ACC112 (cell line): ENCODE measurements around the gene ALG10B.
A peak's percentile ranks its signal among the peaks of the same experiment; 100 is the strongest.
"Not testable (repeated sequence)": the region's sequence is repeated elsewhere in the genome, so short reads cannot be mapped to it uniquely, and the experiment has no call there.

ENCODE experiments used
- H2AFZ ChIP-seq: fragments of 200-600 bp; sonication (generic); one replicate; pipeline ENCODE4 v1.6.0; 2017; ENCODE audit warnings: antibody characterized with exemption, low read length; ENCODE audit not compliant: unreplicated experiment
- H3K27ac ChIP-seq: fragments of 200-600 bp; sonication (generic); 2 replicates; pipeline ENCODE4 v1.5.1; 2014; ENCODE audit warnings: low read depth, mild to moderate bottlenecking, antibody characterized with exemption, low read length, moderate library complexity
- H3K27me3 ChIP-seq: fragments of 200-600 bp; sonication (generic); 2 replicates; pipeline ENCODE4 v1.6.1; 2014; ENCODE audit warnings: mild to moderate bottlenecking, antibody characterized with exemption, low read length, moderate library complexity, mixed read lengths; ENCODE audit not compliant: insufficient read depth
- H3K36me3 ChIP-seq: fragments of 200-600 bp; sonication (generic); 2 replicates; pipeline ENCODE4 v1.6.1; 2016; ENCODE audit warnings: mild to moderate bottlenecking, antibody characterized with exemption, low read length, moderate library complexity, mixed read lengths; ENCODE audit not compliant: insufficient read depth
- H3K4me1 ChIP-seq: fragments of 200-600 bp; sonication (generic); one replicate; pipeline ENCODE4 v1.6.1; 2016; ENCODE audit warnings: low read length, mixed read lengths; ENCODE audit not compliant: insufficient read depth, unreplicated experiment, control insufficient read depth
- H3K4me3 ChIP-seq: fragments of 200-600 bp; sonication (generic); 2 replicates; pipeline ENCODE4 v1.5.1; 2014; ENCODE audit warnings: mild to moderate bottlenecking, low read depth, low read length
- H3K79me2 ChIP-seq: fragments of 200-600 bp; sonication (generic); one replicate; pipeline ENCODE4 v1.6.0; 2016; ENCODE audit warnings: low read length; ENCODE audit not compliant: control insufficient read depth, unreplicated experiment, insufficient read depth

ALG10B gene, protein sequence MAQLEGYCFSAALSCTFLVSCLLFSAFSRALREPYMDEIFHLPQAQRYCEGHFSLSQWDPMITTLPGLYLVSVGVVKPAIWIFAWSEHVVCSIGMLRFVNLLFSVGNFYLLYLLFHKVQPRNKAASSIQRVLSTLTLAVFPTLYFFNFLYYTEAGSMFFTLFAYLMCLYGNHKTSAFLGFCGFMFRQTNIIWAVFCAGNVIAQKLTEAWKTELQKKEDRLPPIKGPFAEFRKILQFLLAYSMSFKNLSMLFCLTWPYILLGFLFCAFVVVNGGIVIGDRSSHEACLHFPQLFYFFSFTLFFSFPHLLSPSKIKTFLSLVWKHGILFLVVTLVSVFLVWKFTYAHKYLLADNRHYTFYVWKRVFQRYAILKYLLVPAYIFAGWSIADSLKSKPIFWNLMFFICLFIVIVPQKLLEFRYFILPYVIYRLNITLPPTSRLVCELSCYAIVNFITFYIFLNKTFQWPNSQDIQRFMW

GRCh38 chr12:38316391-38317129 lies at the start of gene ALG10B:
TSS of gene ALG10B (plus strand) at chr12:38316774. CDS start at chr12:38316894, 120 bp downstream.
- H3K4me3 ChIP-seq = peak within 1 kb of the TSS; percentile 85

DNA sequence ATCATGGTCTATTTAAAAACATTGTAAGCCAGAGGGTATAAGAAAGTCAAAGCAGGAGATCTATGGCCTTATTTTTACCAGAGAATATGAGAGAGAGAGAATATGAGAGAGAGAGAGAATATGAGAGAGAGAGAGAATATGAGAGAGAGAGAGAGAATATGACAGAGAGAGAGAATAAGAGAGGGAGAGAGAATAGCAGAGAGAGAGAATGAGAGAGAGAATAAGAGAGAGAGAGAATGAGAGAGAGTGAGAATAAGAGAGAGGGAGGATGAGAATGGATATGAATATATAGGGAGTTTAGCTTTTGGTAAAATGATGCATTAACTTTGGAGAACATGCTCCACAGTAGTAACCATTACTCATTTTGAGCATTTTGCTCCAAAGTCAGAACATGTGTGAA lies 48.0 kb upstream of the ALG10B start:
- Histone ChIP-seq H3K4me3 (no peak overlapping the region), H3K36me3 (no peaks in the 10 kb centered on the region), H3K27me3 (no peaks in the 10 kb centered on the region), H3K27ac (no peak overlapping the region), H3K4me1 (no peaks in the 10 kb centered on the region), H2AFZ (no peak overlapping the region), H3K79me2 (no peaks in the 10 kb centered on the region)

More at GRCh38 chr12:38316391-38317129, at the start of gene ALG10B:
- H3K4me1 ChIP-seq = no peaks in the 10 kb centered on the region
- peak within 1 kb of the TSS; percentile 97 for H2AFZ ChIP-seq
- H3K27me3 ChIP-seq = no peaks in the 10 kb centered on the region
- H3K79me2 ChIP-seq = no peaks in the 10 kb centered on the region
- peak within 1 kb of the TSS; percentile 30; the same call in 1 of the 2 replicates for H3K27ac ChIP-seq
- no peaks in the 10 kb centered on the region for H3K36me3 ChIP-seq

DNA sequence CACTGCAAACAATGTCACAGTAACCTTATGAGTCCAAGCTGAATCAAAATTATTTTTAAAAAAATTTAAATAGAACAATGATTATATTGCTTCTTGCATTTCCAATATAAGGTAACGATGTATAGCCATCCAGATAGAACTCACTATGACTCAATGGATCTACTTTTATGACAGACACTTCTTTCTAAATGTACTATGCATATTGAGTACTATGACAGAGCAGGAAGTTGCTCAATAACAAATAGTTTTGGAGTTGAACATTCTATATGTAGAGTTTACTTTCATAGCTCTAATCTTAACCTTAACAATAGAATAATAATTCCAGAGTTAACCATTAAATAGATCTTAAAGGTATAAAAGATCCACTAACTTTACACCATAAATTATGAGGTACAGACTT lies 46.7 kb upstream of the ALG10B start:
- no peak overlapping the region for H3K27ac ChIP-seq
- no peaks in the 10 kb centered on the region for H3K79me2 ChIP-seq
- H3K36me3 ChIP-seq = no peaks in the 10 kb centered on the region
- H3K4me3 ChIP-seq = no peak overlapping the region
- no peak overlapping the region for H2AFZ ChIP-seq
- no peaks in the 10 kb centered on the region for H3K4me1 ChIP-seq
- no peaks in the 10 kb centered on the region for H3K27me3 ChIP-seq

GRCh38 chr12:38279756-38280155 lies 36.8 kb upstream of the ALG10B start:
- Histone ChIP-seq H2AFZ (no peak overlapping the region), H3K27me3 (no peaks in the 10 kb centered on the region), H3K4me3 (no peak overlapping the region), H3K79me2 (no peaks in the 10 kb centered on the region), H3K4me1 (no peaks in the 10 kb centered on the region), H3K36me3 (no peaks in the 10 kb centered on the region), H3K27ac (no peak overlapping the region)

GRCh38 chr12:38282886-38283285 lies 33.7 kb upstream of the ALG10B start:
- no peaks in the 10 kb centered on the region for H3K36me3 ChIP-seq
- H3K4me1 ChIP-seq = no peaks in the 10 kb centered on the region
- no peaks in the 10 kb centered on the region for H3K79me2 ChIP-seq
- no peak overlapping the region for H3K4me3 ChIP-seq
- no peaks in the 10 kb centered on the region for H3K27me3 ChIP-seq
- H2AFZ ChIP-seq = no peak overlapping the region
- no peak overlapping the region for H3K27ac ChIP-seq

DNA sequence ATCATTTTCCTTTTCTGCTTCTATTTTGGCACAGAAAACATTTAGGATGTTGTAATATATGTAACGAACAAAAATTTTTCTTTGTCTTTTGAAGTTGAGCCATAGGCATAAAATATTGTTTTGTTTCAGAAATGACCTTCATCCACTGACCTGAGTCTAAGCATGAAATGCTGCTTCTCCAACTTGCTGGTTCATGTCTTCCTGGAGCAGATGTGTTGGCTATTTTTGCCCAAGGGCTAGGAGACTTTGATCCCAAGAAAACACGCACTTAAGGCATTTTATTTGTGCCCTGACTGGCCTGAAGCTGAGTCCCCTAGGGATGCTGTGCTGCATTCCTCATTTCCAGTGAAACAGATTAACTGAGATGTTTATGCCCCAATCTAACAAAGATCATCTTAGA lies 27.2 kb upstream of the ALG10B start:
- no peaks in the 10 kb centered on the region for H3K4me1 ChIP-seq
- H3K36me3 ChIP-seq = no peaks in the 10 kb centered on the region
- H3K79me2 ChIP-seq = no peaks in the 10 kb centered on the region
- no peak overlapping the region for H3K27ac ChIP-seq
- H3K27me3 ChIP-seq = no peaks in the 10 kb centered on the region
- no peak overlapping the region for H2AFZ ChIP-seq
- no peak overlapping the region for H3K4me3 ChIP-seq

GRCh38 chr12:38291160-38291559 lies 25.4 kb upstream of the ALG10B start:
- no peak overlapping the region for H2AFZ ChIP-seq

GRCh38 chr12:38302972-38303371 lies 13.6 kb upstream of the ALG10B start:
- H3K27me3 ChIP-seq, H3K27ac ChIP-seq, H2AFZ ChIP-seq, H3K4me3 ChIP-seq, H3K36me3 ChIP-seq, H3K79me2 ChIP-seq, H3K4me1 ChIP-seq: not testable (repeated sequence)

More at GRCh38 chr12:38291160-38291559, 25.4 kb upstream of the ALG10B start:
- no peak overlapping the region for H3K4me3 ChIP-seq
- H3K27me3 ChIP-seq = no peaks in the 10 kb centered on the region
- H3K27ac ChIP-seq = no peak overlapping the region
- no peaks in the 10 kb centered on the region for H3K4me1 ChIP-seq
- no peaks in the 10 kb centered on the region for H3K36me3 ChIP-seq
- H3K79me2 ChIP-seq = no peaks in the 10 kb centered on the region

DNA sequence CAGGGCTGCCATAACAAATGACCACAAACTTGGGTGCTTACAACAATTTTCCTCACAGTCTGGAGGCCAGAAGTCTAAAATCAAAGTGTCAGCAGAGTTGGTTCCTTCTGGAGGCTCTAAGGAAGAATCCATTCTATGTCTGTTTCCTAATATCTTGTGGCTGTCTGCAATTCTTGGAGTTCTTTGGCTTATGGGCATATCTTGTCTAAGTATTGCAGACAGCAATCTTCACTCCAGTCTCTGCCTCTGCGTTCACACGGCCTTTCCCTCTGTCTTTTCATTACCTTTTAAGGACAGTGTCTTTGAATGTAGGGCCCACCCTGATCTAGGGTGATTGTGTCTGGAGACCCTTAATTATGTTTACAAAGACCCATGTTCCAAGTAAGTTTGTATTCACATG lies 5.4 kb downstream of the ALG10B start:
- not testable (repeated sequence) for H3K27me3 ChIP-seq, H2AFZ ChIP-seq, H3K4me1 ChIP-seq, H3K4me3 ChIP-seq, H3K27ac ChIP-seq, H3K79me2 ChIP-seq, H3K36me3 ChIP-seq

DNA sequence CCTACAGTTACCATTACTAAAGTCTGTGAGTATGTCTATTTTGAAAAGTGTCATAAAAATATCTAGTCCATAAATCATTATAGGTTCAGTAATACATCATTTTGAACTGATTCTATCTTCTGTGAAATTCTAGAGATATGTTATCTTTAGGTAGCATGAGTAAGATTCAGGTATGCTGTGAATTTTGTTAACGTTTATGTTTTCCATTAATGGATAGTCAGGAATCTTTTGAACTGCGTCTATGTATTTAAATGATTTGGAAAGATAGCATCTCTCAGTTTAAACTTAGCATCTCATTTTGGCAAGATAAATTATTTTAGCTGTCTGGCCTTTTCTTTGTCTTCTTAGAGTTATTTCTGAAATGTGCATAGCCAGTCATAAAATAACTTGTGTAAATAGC lies 8.3 kb downstream of the ALG10B start:
- Histone ChIP-seq H3K27me3 (no peaks in the 10 kb centered on the region), H3K36me3 (no peaks in the 10 kb centered on the region), H3K4me1 (no peaks in the 10 kb centered on the region), H2AFZ (no peak overlapping the region), H3K79me2 (no peaks in the 10 kb centered on the region), H3K4me3 (no peak overlapping the region), H3K27ac (no peak overlapping the region)

- no peak overlapping the region for H3K27ac ChIP-seq
- no peaks in the 10 kb centered on the region for H3K36me3 ChIP-seq
- no peak overlapping the region for H3K4me3 ChIP-seq
- H2AFZ ChIP-seq = no peak overlapping the region
- H3K79me2 ChIP-seq = no peaks in the 10 kb centered on the region
- no peaks in the 10 kb centered on the region for H3K27me3 ChIP-seq
- H3K4me1 ChIP-seq = no peaks in the 10 kb centered on the region
These were observed 10.8 kb downstream of the ALG10B start for GRCh38 chr12:38327356-38327755.
